NCI-H774 (cell line): Measurements from ENCODE around the gene PARP8.
"Not testable (repeated sequence)": the region's sequence is repeated elsewhere in the genome, so short reads cannot be mapped to it uniquely, and the experiment has no call there.

ENCODE experiments used
- DNase-seq: peaks from one replicate; lab custom pipeline; 2025; lab: John Stamatoyannopoulos, UW

Gene PARP8

GRCh38 chr5:50679554-50679953 lies 13.1 kb downstream of the PARP8 start:
- not testable (repeated sequence) for DNase-seq

GRCh38 chr5:50684721-50685120 lies 18.3 kb downstream of the PARP8 start:
- DNase-seq = no peak

- DNase-seq = no peak
Observed at GRCh38 chr5:50687548-50687947, 21.1 kb downstream of the PARP8 start.

GRCh38 chr5:50691399-50692016 lies 25.1 kb downstream of the PARP8 start:
- DNase-seq = no peak

- DNase-seq = no peak
Observed at GRCh38 chr5:50694027-50694590, 27.7 kb downstream of the PARP8 start.

GRCh38 chr5:50694626-50695025 lies 28.2 kb downstream of the PARP8 start:
- not testable (repeated sequence) for DNase-seq

GRCh38 chr5:50697739-50698138 lies 31.3 kb downstream of the PARP8 start:
- no peak for DNase-seq

- DNase-seq = no peak
Observed at GRCh38 chr5:50699737-50700136, 33.3 kb downstream of the PARP8 start.

GRCh38 chr5:50700706-50701105 lies 34.3 kb downstream of the PARP8 start:
- no peak for DNase-seq

GRCh38 chr5:50702615-50703366 lies 36.4 kb downstream of the PARP8 start:
- DNase-seq = no peak

GRCh38 chr5:50703367-50703666 lies 36.9 kb downstream of the PARP8 start:
- DNase-seq = no peak

- no peak for DNase-seq
Observed at GRCh38 chr5:50704730-50705129, 38.3 kb downstream of the PARP8 start.

GRCh38 chr5:50709471-50709870 lies 43.0 kb downstream of the PARP8 start:
- no peak for DNase-seq

GRCh38 chr5:50710838-50711237 lies 44.4 kb downstream of the PARP8 start:
- DNase-seq = no peak

GRCh38 chr5:50711280-50711679 lies 44.8 kb downstream of the PARP8 start:
- DNase-seq = peak; percentile 26

- DNase-seq = no peak
Observed at GRCh38 chr5:50712479-50712878, 46.0 kb downstream of the PARP8 start.

- DNase-seq = no peak
Observed at GRCh38 chr5:50715001-50715400, 48.6 kb downstream of the PARP8 start.

- no peak for DNase-seq
Observed at GRCh38 chr5:50716134-50716533, 49.7 kb downstream of the PARP8 start.

GRCh38 chr5:50717651-50718050 lies 51.2 kb downstream of the PARP8 start:
- DNase-seq = no peak

- no peak for DNase-seq
Observed at GRCh38 chr5:50720061-50720710, 53.7 kb downstream of the PARP8 start.

GRCh38 chr5:50722223-50722622 lies 55.8 kb downstream of the PARP8 start:
- DNase-seq = no peak

- no peak for DNase-seq
Observed at GRCh38 chr5:50724262-50724661, 57.8 kb downstream of the PARP8 start.

- no peak for DNase-seq
Observed at GRCh38 chr5:50725800-50726474, 59.5 kb downstream of the PARP8 start.
